HG03175 (cell line): ENCODE data around the gene UTF1.

Experiments
- ATAC-seq: cut with Tn5 transposase; IDR thresholded peaks from one replicate; pipeline ENCODE4 v1.9.1; 2021; ENCODE audit warnings: mild to moderate bottlenecking, moderate library complexity; ENCODE audit not compliant: unreplicated experiment

Gene UTF1

GRCh38 chr10:133243593-133243992, 13.6 kb downstream of the UTF1 start:
- no peak for ATAC-seq

- ATAC-seq, result no peak
Observed at GRCh38 chr10:133245439-133246235, 15.6 kb downstream of the UTF1 start.

GRCh38 chr10:133246236-133246626, 16.2 kb downstream of the UTF1 start:
- no peak for ATAC-seq

GRCh38 chr10:133247681-133248333, 17.8 kb downstream of the UTF1 start:
- no peak for ATAC-seq

GRCh38 chr10:133248334-133248715, 18.3 kb downstream of the UTF1 start:
- ATAC-seq, result no peak

- no peak for ATAC-seq
Observed at GRCh38 chr10:133249094-133249780, 19.2 kb downstream of the UTF1 start.

- ATAC-seq, result no peak
Observed at GRCh38 chr10:133249975-133250754, 20.1 kb downstream of the UTF1 start.

GRCh38 chr10:133251388-133252222, 21.6 kb downstream of the UTF1 start:
- no peak for ATAC-seq

- no peak for ATAC-seq
Observed at GRCh38 chr10:133252223-133252552, 22.2 kb downstream of the UTF1 start.

- ATAC-seq, result no peak
Observed at GRCh38 chr10:133253361-133253955, 23.4 kb downstream of the UTF1 start.

- no peak for ATAC-seq
Observed at GRCh38 chr10:133254421-133255120, 24.6 kb downstream of the UTF1 start.

GRCh38 chr10:133255323-133255722, 25.3 kb downstream of the UTF1 start:
- no peak for ATAC-seq

- peak; percentile 9 for ATAC-seq
Observed at GRCh38 chr10:133257489-133258065, 27.6 kb downstream of the UTF1 start.

- peak; percentile 34 for ATAC-seq
Observed at GRCh38 chr10:133258066-133258817, 28.2 kb downstream of the UTF1 start.

- no peak for ATAC-seq
Observed at GRCh38 chr10:133258818-133259601, 29.0 kb downstream of the UTF1 start.

GRCh38 chr10:133259602-133259989, 29.6 kb downstream of the UTF1 start:
- no peak for ATAC-seq

- peak; percentile 45 for ATAC-seq
Observed at GRCh38 chr10:133260895-133261725, 31.1 kb downstream of the UTF1 start.
